GM18511 (cell line): ENCODE results near the gene MAD2L2.

Experiments used
- ATAC-seq: cut with Tn5 transposase; IDR thresholded peaks from one replicate; pipeline ENCODE4 v1.9.1; 2021; ENCODE audit warnings: mild to moderate bottlenecking, moderate library complexity; ENCODE audit not compliant: unreplicated experiment

MAD2L2 gene

GRCh38 chr1:11681071-11681771 lies at the start of gene MAD2L2:
MAD2L2 (minus strand) TSS chr1:11681148; CDS start chr1:11680601, 547 bp downstream.
- peak; percentile 90 for ATAC-seq

GRCh38 chr1:11730429-11730891 lies 49.5 kb upstream of the MAD2L2 start:
- peak; percentile 48 for ATAC-seq

GRCh38 chr1:11729498-11730428 lies 48.8 kb upstream of the MAD2L2 start:
- ATAC-seq = no peak

GRCh38 chr1:11729155-11729497 lies 48.2 kb upstream of the MAD2L2 start:
- no peak for ATAC-seq

- ATAC-seq = no peak
These were observed 47.3 kb upstream of the MAD2L2 start for GRCh38 chr1:11728126-11728806.

GRCh38 chr1:11727119-11727518 lies 46.2 kb upstream of the MAD2L2 start:
- ATAC-seq = no peak

- ATAC-seq = no peak
These were observed 44.7 kb upstream of the MAD2L2 start for GRCh38 chr1:11725616-11726015.

GRCh38 chr1:11722538-11722937 lies 41.6 kb upstream of the MAD2L2 start:
- no peak for ATAC-seq

GRCh38 chr1:11721311-11721710 lies 40.4 kb upstream of the MAD2L2 start:
- ATAC-seq = no peak

GRCh38 chr1:11720525-11720924 lies 39.6 kb upstream of the MAD2L2 start:
- ATAC-seq = no peak

GRCh38 chr1:11720033-11720376 lies 39.1 kb upstream of the MAD2L2 start:
- no peak for ATAC-seq

GRCh38 chr1:11719313-11720032 lies 38.5 kb upstream of the MAD2L2 start:
- ATAC-seq = peak; percentile 69

GRCh38 chr1:11714831-11715575 lies 34.1 kb upstream of the MAD2L2 start:
- ATAC-seq = no peak

GRCh38 chr1:11713095-11713494 lies 32.1 kb upstream of the MAD2L2 start:
- no peak for ATAC-seq

- ATAC-seq = no peak
These were observed 31.3 kb upstream of the MAD2L2 start for GRCh38 chr1:11712285-11712684.

GRCh38 chr1:11711490-11711889 lies 30.5 kb upstream of the MAD2L2 start:
- ATAC-seq = no peak

- ATAC-seq = no peak
These were observed 27.8 kb upstream of the MAD2L2 start for GRCh38 chr1:11708554-11709350.

GRCh38 chr1:11707621-11708276 lies 26.8 kb upstream of the MAD2L2 start:
- ATAC-seq = no peak

- no peak for ATAC-seq
These were observed 25.3 kb upstream of the MAD2L2 start for GRCh38 chr1:11706292-11706691.
